Ovary (tissue), 9 donors: ENCODE results near the gene DTX4. TPM values are rescaled to one million over a fixed set of nuclear protein-coding genes. Genes with fewer than 3 reads are reported as not detected.

Source experiments
- DNase-seq, 5 donors: peaks; one replicate each; pipeline ENCODE4 v3.0.0-alpha.2; 2019 to 2020
- H3K27ac ChIP-seq, 2 donors: fragments of 200-600 bp; one replicate each; pipeline versions ENCODE4 v1.5.1 to v1.8.0; 2019 to 2022
- H3K27me3 ChIP-seq: fragments of 200-600 bp; one replicate; pipeline ENCODE4 v1.8.0; 2022
- H3K36me3 ChIP-seq: fragments of 200-600 bp; sonication (generic); one replicate; pipeline ENCODE4 v1.5.1; 2019
- H3K4me1 ChIP-seq: one replicate; pipeline ENCODE4 v1.8.1; 2013; ENCODE audit warnings: mild to moderate bottlenecking, moderate library complexity; ENCODE audit not compliant: insufficient read depth
- H3K4me3 ChIP-seq: fragments of 200-600 bp; sonication (generic); one replicate; pipeline ENCODE4 v1.5.1; 2017
- H3K9me3 ChIP-seq, 2 donors: fragments of 200-600 bp in 1 of 2; sonication (generic) in 1 of 2; one replicate each; pipeline versions ENCODE4 v1.5.1 to v1.8.1; 2013 to 2019; ENCODE audit warnings: mild to moderate bottlenecking in 1 of 2, moderate library complexity in 1 of 2
- EP300 ChIP-seq: sonication (generic); formaldehyde crosslinking; IDR thresholded peaks from one replicate; pipeline ENCODE4 v1.6.1; 2017; ENCODE audit warnings: antibody characterized with exemption
- POLR2A ChIP-seq: fragments of 450-650 bp; IDR thresholded peaks from one replicate; pipeline ENCODE4 v1.6.1; 2017; ENCODE audit warnings: antibody characterized with exemption, mild to moderate bottlenecking, moderate library complexity
- WGBS, 3 donors: extraction: QIAGEN DNeasy Blood & Tissue Kit in 1 of 3; methylation state at CpG; one replicate each; pipeline versions ENCODE4 v1.1.5 to v1.1.7; 2013 to 2017; 5-methylcytosine and 5-hydroxymethylcytosine counted together
- intact Hi-C, 4 donors: fragments of 100-400 bp; cut with DNase I; formaldehyde crosslinking; loops; one replicate each; pipeline versions ENCODE4 v1.11.0 to v1.15.1; 2022 to 2023
- polyA plus RNA-seq, 2 donors: library from polyadenylated mRNA; stranded (reverse); fragments of 200-250 nt in 1 of 2; fragments of 350-450 nt in 1 of 2; fragmentation: Illumina TruSeq in 1 of 2; extraction: RNeasy Lipid Tissue Mini Kit (QIAGEN cat#74804) in 1 of 2; gene quantifications; one replicate each; pipeline ENCODE4 v1.2.3, GENCODE V29; 2013 to 2014
- small RNA-seq: library from RNA; depleted of rRNA; stranded (forward); fragments of <200 nt; gene quantifications from one replicate; pipeline ENCODE3, GENCODE V24; 2016
- total RNA-seq, 7 donors: library from RNA; depleted of rRNA in 2 of 7; stranded (reverse); fragments of >200 nt in 2 of 7; fragmentation: NEBNext Ultra II Directional in 3 of 7; extraction: Animal tissue kit (Norgen Biotek cat#: 25700) in 3 of 7; gene quantifications; one replicate each; pipeline versions ENCODE4 v1.1.0 to v1.2.4, GENCODE V29; 2016 to 2023
- TF ChIP-seq, protein P1 (sequence below), 3 donors: fragments of 450-650 bp in 2 of 3; fragments of 200-600 bp in 1 of 3; IDR thresholded peaks; one replicate each; pipeline versions ENCODE4 v1.5.1 to v1.8.0; 2016 to 2022; ENCODE audit warnings: antibody characterized with exemption in 3 of 3, mild to moderate bottlenecking in 1 of 3
- donor health status: DM: no; HTN: no; CAD: no; lungs with moderate emphysema.
- donor health status: DM: no; HTN: no; CAD: no.
- donor health status: Bipolar disorder and iron deficiency.
- donor health status: DM: yes; HTN: yes; CAD: no.
- donor health status: DM: no; HTN: no; CAD: no.
- donor health status: DM: yes; HTN: yes; CAD: no.

DTX4 gene
- total and polyA plus RNA-seq, 9 donors = 6.1 to 21.5 (median 16.9) TPM

DNA sequence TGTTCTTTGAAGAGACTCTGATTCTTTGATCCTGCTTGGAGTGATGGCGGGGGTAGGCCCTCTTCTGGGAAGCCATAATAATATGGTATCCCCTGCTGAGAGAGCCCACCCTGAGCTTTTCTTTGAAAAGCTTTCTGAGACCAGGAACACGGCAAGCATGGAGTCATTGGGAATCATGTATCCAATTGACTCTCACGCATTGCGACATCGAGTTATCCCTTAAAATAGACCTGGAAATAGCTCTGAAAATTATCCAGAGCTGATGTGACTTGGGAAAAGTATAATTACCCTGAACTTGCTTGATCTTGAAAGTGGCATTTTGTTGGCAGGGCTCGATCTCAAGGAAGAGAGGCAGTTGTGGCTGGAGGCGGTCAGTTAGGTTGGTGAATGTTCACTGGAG is 77.6 kb downstream of the DTX4 start:
- intact Hi-C loops = no loop called here
- Histone ChIP-seq H3K27ac (no peak overlapping the region), H3K36me3 (no peaks in the 10 kb centered on the region), H3K4me1 (no peaks in the 10 kb centered on the region), H3K9me3 (no peaks in the 10 kb centered on the region), H3K27me3 (no peaks in the 10 kb centered on the region), H3K4me3 (no peak overlapping the region)
- TF ChIP-seq, protein P1, sequence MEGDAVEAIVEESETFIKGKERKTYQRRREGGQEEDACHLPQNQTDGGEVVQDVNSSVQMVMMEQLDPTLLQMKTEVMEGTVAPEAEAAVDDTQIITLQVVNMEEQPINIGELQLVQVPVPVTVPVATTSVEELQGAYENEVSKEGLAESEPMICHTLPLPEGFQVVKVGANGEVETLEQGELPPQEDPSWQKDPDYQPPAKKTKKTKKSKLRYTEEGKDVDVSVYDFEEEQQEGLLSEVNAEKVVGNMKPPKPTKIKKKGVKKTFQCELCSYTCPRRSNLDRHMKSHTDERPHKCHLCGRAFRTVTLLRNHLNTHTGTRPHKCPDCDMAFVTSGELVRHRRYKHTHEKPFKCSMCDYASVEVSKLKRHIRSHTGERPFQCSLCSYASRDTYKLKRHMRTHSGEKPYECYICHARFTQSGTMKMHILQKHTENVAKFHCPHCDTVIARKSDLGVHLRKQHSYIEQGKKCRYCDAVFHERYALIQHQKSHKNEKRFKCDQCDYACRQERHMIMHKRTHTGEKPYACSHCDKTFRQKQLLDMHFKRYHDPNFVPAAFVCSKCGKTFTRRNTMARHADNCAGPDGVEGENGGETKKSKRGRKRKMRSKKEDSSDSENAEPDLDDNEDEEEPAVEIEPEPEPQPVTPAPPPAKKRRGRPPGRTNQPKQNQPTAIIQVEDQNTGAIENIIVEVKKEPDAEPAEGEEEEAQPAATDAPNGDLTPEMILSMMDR (IDR thresholded peaks at IDR 0.05) = no peak
- TF ChIP-seq POLR2A (no peak), EP300 (no peak)
- 87 to 95% (median 88%) methylated on average over 7 of the region's 7 CpGs for WGBS, 3 donors
- DNase-seq = no peak

DNA sequence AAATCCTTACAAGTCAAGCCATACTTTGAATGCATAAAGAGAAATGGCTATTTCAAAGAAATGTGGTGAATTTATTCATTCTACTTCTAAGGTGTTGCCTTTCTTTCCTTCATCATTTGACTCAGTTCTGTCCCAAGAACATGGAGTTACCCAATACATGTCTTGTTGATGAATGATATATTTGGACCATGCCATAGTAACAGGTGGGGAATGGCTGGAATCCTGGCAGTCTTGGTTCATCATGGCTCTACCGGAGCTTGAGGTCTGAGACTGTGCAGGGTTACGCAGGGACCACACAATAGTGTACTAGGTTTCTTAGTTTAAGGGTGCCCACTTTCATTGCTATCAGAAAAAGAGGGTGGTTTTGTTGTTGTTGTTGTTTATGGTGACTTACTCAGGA is 81.1 kb downstream of the DTX4 start:
- intact Hi-C loops = no loop called here
- WGBS, 3 donors = 88 to 92% (median 90%) methylated on average over 2 of the region's 2 CpGs

DNA sequence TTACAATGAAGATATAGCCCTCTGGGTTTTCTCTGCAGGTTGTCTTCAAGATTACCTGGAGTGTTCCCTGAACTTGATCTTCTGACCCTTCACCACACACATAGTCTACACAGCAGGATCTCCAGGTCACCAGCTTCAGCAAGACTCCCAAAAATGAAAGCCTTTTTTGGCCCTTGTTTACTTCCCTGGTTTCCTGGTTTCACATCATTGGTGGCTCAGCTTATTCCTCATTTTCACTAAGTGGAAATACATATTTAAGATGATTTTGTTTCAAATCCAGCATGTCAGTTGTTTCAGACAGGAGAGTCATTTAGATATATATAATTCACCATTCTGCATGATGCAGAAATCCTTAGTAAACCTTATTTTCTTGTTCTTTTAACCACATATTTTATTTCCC is 82.4 kb downstream of the DTX4 start:
- H3K4me1 ChIP-seq = no peaks in the 10 kb centered on the region
- H3K27ac ChIP-seq = no peak overlapping the region
- no peak for DNase-seq

More for the DNA sequence above, 81.1 kb downstream of the DTX4 start:
- DNase-seq = no peak
- no peaks in the 10 kb centered on the region for H3K4me1 ChIP-seq
- no peak overlapping the region for H3K27ac ChIP-seq
- TF ChIP-seq POLR2A = no peak
- TF ChIP-seq EP300 = no peak
- TF ChIP-seq, protein P1 (IDR thresholded peaks at IDR 0.05) = no peak
- H3K36me3 ChIP-seq = no peaks in the 10 kb centered on the region
- H3K4me3 ChIP-seq = no peak overlapping the region
- H3K27me3 ChIP-seq = no peaks in the 10 kb centered on the region
- no peaks in the 10 kb centered on the region for H3K9me3 ChIP-seq

DNA sequence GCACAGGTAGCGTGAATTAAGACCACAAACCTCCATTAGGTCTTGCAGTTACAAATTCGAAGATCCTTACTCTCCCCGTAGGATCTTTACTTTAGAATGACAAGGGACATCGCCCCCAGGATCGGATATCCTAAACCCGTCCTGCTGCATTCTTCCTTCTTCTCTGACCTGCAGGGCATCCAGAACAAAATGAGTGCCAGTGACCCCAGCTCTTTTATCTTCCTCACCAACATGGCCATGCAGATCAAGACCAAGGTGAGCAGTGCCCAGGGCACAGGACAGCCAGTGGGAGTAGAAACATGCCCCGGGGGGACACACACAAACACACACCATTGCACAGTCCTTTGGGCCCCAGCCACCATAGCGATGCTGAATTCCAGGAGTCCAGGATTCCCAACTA is 83.3 kb downstream of the DTX4 start:
- no peak for DNase-seq
- Histone ChIP-seq H3K4me3 (no peak overlapping the region), H3K9me3 (no peaks in the 10 kb centered on the region), H3K27ac (no peak overlapping the region), H3K36me3 (no peaks in the 10 kb centered on the region), H3K27me3 (no peaks in the 10 kb centered on the region), H3K4me1 (no peaks in the 10 kb centered on the region)
- intact Hi-C loops = no loop called here
- WGBS, 3 donors = 72 to 80% (median 74%) methylated on average over 8 of the region's 8 CpGs
- TF ChIP-seq, protein P1 (IDR thresholded peaks at IDR 0.05) = no peak
- TF ChIP-seq POLR2A (no peak), EP300 (no peak)

More for the DNA sequence above, 82.4 kb downstream of the DTX4 start:
- intact Hi-C loops = no loop called here
- TF ChIP-seq, protein P1 (IDR thresholded peaks at IDR 0.05) = no peak
- TF ChIP-seq POLR2A (no peak), EP300 (no peak)
- no peaks in the 10 kb centered on the region for H3K9me3 ChIP-seq
- no peaks in the 10 kb centered on the region for H3K36me3 ChIP-seq
- no peak overlapping the region for H3K4me3 ChIP-seq
- no peaks in the 10 kb centered on the region for H3K27me3 ChIP-seq

Small RNAs within 50 kb of the gene (small RNA-seq; reads per million reads assigned to genes)
- gene RN7SL42P = not detected

Other genes with a start within 250 kb of the DTX4 start
- gene GLYATL1, start 232.6 kb upstream of the DTX4 start, total RNA-seq = 1 to 10 TPM in 1 of 7 donors, under 1 TPM in 1, not detected in 5; 0.23 to 1.5 TPM
- under 1 TPM in 1 of 2 donors, not detected in 1; 0.02 TPM for gene GLYATL1, start 232.6 kb upstream of the DTX4 start, polyA plus RNA-seq
- gene GLYATL1B, start 85.8 kb upstream of the DTX4 start, total RNA-seq = not detected
- gene GLYATL1B, start 85.8 kb upstream of the DTX4 start, polyA plus RNA-seq = not detected
- gene FAM111B, start 64.9 kb upstream of the DTX4 start, total RNA-seq = 1 to 10 TPM in 1 of 7 donors, under 1 TPM in 4, not detected in 2; 0.12 to 1.9 (median 0.18) TPM
- under 1 TPM; 0.13 to 0.25 TPM for gene FAM111B, start 64.9 kb upstream of the DTX4 start, polyA plus RNA-seq
- 10 to 100 TPM; 17.5 to 26.5 (median 20.4) TPM for gene FAM111A, start 29.3 kb upstream of the DTX4 start, total RNA-seq
- 10 to 100 TPM; 10.6 to 22.1 TPM for gene FAM111A, start 29.3 kb upstream of the DTX4 start, polyA plus RNA-seq
- gene MPEG1, start 40.8 kb downstream of the DTX4 start, total RNA-seq = 10 to 100 TPM in 1 of 7 donors, 1 to 10 TPM in 6; 1.8 to 11.9 (median 3.9) TPM
- 10 to 100 TPM in 1 of 2 donors, 1 to 10 TPM in 1; 2.4 to 28.5 TPM for gene MPEG1, start 40.8 kb downstream of the DTX4 start, polyA plus RNA-seq
- not detected for gene OR5AN1, start 186.8 kb downstream of the DTX4 start, total RNA-seq
- gene OR5AN1, start 186.8 kb downstream of the DTX4 start, polyA plus RNA-seq = not detected